ENCODE measurements around the gene MAU2.

DNA sequence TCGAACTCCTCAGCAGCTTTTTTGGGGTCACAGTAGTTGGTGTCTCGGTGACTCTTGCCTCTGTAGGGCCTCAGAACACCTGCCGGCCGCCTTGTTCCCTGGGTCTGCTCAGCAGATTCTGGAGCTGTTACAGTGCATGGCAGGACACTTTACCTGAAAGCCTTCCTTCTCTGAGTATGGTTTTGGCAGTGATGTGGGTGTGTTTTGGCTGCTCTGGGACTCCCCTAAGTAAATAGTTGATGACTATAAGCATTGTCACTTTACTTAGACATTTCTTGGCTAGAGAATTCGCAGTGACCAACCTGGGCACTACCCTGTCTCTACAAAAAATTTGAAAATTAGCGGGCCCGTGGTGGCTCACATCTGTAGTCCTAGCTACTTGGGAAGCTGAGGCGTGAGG lies 7.0 kb downstream of the MAU2 start:
- TF ChIP-seq, protein P1, sequence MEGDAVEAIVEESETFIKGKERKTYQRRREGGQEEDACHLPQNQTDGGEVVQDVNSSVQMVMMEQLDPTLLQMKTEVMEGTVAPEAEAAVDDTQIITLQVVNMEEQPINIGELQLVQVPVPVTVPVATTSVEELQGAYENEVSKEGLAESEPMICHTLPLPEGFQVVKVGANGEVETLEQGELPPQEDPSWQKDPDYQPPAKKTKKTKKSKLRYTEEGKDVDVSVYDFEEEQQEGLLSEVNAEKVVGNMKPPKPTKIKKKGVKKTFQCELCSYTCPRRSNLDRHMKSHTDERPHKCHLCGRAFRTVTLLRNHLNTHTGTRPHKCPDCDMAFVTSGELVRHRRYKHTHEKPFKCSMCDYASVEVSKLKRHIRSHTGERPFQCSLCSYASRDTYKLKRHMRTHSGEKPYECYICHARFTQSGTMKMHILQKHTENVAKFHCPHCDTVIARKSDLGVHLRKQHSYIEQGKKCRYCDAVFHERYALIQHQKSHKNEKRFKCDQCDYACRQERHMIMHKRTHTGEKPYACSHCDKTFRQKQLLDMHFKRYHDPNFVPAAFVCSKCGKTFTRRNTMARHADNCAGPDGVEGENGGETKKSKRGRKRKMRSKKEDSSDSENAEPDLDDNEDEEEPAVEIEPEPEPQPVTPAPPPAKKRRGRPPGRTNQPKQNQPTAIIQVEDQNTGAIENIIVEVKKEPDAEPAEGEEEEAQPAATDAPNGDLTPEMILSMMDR (IDR thresholded peaks at IDR 0.05), result no peak
- no peak for TF ChIP-seq POLR2A (IDR thresholded peaks at IDR 0.05)
